ENCODE data around the gene SIN3A.

Gene SIN3A

DNA sequence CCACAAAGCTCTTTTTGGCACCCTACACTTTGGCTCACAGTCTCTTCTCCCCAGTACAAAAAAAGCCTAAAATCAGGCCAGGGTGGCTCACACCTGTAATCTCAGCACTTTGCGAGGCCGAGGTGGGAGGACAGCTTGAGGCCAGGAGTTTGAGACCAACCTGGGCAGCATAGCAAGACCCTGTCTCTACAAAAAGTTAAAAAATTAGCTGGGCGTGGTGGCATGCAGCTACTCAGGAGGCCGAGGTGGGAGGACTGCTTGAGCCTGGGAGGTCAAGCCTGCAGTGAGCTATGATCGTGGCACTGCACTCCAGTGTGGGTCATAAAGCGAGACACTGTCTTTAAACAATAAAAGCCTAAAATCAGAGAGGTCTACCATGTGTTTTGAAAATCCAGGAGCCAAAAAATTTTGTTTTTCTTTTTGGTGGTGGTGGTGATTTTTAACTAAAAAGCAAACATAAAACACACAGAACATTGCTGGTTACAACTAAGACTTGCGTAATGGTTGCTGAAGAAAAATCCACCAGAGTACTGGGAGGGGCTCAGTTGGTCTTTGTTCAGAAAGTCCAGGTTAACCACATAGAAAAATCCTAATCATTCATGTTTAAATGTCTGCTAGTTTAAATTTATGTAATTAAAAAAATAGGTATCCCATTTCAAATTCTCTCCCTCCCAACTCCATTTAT is 81.5 kb downstream of the SIN3A start:
- no peak for DNase-seq

DNA sequence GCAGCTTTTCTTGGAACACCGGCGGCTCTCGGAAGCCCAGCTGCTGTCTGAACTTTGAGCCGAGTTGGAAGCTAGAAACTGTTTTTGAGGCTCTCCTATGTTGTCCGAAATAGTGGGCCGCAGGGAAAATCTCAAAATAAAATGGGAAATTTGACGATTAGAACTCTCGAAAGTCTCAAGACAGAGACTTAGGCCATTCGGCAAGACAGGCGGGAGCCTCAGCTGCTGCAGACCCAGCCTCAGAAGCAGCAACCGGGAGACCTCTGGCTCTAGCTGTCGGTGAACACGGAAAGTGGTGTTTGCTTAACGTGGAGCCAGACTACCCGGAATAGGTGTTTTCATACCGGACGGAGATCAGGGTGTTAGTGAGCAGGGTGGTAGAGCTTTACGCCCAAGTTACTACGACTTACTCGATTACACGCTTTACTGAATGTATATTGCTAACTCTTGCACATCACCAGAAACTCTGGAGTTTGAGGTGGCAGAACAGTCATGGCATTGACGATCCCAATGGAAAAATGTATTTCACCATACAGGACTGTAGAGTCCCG is 82.7 kb downstream of the SIN3A start:
- no peak for DNase-seq

GRCh38 chr15:75367913-75368688 is 83.4 kb downstream of the SIN3A start, which contains the start of gene MAN2C1:
MAN2C1 (minus strand) TSS chr15:75368607; CDS start chr15:75368583, 24 bp downstream.
- DNase-seq: peak; percentile 86

DNA sequence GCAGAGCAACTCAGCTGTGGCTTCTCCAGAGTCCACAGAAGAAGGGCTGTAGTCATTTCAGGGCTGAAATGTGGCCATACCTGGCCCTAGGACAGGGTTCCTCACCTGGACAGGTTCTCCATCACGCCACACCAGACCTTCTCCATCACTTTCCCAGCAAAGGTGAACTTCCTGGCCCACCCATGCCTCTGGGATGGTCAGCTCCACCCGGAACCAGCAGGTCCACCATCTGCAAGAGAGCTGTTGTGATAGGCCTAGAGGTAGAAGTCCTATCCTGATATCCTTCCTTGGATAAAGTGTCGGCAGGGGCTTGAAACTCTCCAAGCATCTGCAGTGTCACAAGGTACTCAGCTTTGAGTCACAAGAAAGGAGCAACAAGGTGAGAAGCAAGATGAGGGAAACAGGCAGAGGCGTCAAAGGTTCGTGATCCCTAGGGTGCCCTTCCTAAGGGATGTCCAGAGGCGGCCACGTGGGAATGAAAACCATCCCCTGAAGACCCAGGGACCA is 84.0 kb downstream of the SIN3A start:
- DNase-seq: no peak

DNA sequence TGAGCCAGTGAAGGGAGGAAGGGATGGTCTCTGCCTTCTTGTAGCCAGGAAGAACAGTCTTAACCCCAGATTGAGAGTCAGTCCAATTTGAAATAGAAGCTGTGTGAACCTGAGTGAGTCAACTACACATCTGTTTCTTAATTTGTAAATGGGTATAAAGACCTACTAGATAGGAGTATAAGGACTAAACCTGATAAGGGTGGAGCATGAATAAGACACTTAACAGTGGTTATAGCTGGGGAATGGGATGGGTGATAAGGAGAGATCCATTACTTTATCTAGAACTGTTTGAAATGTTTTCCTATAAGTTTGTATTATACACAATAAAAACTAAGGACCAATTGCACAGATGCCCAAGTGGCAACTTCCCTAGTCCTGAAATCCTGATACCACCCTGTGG is 84.5 kb downstream of the SIN3A start:
- no peak for DNase-seq

- DNase-seq: no peak
Observed at GRCh38 chr15:75366163-75366562, 85.3 kb downstream of the SIN3A start.

- DNase-seq: no peak
Observed at GRCh38 chr15:75364881-75365280, 86.6 kb downstream of the SIN3A start.

DNA sequence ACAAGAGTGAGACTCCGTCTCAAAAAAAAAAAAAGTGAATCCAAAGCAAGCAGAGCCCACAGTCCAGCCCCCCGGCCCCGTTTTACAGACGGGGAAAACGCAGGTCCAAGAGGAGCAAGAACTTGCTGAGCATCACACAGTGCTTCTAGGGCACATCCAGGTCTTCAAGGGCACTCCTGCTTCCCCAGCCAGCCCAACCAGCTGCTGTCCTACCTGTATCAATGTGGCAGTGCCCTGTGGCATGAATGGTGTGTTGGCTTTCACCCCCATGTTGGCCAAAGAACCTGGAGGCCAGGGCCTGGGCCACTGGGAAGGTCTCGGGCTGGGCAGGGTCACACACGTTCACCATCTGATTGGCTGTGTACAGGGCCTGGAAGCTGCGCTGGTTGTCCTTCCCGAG is 87.7 kb downstream of the SIN3A start:
- DNase-seq: no peak

GRCh38 chr15:75362642-75363249 is 88.7 kb downstream of the SIN3A start:
- DNase-seq: no peak

- DNase-seq: no peak
Observed at GRCh38 chr15:75361989-75362641, 89.4 kb downstream of the SIN3A start.

- DNase-seq: no peak
Observed at GRCh38 chr15:75361361-75361988, 90.0 kb downstream of the SIN3A start.

- no peak for DNase-seq
Observed at GRCh38 chr15:75360856-75361255, 90.6 kb downstream of the SIN3A start.

DNA sequence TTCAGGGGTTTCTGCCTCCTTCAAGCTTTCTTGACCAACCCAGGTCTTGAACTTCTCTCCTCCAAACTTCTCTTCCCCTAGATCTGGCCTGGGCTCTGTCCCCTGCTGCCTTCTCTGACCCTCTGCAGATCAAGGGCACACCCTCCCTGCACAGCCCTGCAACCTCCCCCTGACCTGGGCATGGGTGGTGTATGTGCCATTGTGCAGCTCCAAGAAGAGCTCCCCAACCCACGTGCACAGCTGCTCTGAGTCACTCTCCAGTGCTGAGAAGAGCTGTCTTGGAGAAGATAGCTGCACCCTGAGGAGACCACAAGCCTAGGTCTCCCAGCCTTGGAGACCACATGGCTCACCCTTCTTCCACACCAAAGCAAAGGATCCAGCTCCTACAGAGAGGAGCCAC is 91.1 kb downstream of the SIN3A start:
- no peak for DNase-seq

DNA sequence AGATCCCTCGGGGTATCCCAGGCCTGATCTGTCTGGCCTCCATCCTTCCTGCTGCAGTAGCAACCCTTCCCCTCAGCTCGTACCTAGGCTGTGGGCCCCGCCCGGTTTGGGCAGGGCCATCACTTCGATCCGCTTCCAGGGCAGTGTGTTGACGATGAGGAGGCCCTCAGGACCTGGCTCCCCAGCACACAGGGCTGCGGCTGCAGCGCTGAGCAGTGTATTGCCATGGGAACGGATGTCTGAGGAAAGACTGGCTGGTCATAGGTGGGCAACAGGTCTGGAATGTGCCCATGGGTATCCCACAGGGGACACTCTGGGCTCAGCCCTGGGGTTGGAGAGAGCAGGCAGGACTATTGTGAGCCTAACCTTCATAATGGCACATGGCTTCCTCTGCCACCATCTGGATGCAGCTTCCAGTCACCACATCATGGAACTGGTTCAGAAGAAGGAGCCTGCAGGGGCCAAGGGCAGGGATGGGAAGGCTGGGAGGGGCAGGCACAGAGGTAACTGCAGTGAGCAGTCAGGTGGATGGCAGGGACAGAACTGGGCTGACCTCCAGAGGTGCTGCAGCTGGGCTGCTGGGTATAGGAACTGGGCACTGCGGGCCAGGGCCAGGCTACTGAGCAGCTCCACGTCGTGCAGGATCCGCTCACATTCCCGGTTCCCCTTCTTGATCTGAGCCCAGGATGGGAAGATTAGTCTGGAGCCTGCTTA is 91.8 kb downstream of the SIN3A start:
- DNase-seq: no peak

DNA sequence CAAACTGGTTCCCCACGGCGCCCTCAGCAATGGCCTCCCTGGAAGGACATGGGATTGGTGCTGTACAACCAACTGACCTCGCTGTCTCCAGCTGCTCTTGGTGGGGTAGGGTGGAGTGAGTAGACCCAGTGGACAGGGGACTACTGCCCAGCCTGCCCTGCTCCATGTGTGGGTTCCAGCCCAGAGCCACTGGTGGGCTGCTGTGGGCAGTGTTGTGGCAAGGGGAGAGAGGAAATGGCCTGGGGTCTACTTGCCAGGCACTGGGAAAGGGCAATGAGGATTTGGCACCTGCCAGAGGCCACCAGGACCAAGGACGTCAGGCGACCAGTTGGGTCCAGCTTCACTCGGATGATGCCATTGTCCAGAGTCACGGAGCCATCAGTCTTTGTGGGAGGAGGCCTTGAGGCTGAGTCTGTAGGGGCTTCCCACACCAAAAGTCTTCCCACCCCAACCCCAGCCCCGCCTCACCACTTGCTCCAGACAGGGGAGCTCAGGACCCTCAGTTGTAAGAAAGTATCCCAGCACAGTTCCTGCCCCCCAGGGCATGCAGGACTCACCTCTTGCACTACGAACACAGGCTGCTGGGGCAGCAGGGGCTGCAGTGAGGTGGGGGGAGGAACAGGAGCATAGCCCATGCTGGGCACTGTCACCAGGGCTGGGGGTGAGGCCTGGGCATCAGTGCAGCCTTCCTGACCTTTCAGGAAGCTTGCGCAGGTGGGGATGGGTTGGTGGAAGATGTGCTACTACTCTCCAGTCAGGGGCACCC is 92.5 kb downstream of the SIN3A start:
- DNase-seq: no peak

DNA sequence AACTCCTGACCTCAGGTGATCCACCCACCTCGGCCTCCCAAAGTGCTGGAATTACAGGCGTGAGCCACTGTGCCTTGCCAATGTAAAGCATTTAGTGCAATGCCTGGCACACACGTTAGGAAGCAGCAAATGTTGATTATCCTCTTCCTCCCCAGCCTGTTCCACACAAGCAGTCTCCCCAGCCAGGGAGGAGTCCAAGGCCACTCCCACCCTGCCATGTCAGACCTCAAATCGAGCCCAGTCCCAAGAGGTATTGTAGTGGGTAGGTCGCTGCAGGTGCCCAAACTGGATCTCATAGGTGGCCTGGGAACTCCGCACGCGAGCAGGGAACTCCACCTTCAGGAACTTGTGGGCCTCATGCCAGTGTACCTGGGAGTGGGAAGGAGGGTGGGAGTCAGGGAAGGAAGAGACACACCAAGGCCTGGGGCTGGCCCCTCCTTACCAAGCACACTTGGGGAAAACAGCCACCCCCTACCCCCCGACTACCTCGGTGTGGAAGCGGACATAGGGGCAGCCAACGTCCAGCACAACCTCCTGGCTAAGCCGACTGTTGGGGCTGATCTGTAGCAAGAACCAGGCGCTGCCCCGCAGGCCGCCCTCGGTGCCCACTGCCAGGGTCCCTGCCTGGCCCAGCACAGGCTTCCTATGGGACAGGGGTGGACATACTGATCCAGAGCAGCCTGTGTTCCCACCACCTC is 93.4 kb downstream of the SIN3A start:
- DNase-seq: no peak

DNA sequence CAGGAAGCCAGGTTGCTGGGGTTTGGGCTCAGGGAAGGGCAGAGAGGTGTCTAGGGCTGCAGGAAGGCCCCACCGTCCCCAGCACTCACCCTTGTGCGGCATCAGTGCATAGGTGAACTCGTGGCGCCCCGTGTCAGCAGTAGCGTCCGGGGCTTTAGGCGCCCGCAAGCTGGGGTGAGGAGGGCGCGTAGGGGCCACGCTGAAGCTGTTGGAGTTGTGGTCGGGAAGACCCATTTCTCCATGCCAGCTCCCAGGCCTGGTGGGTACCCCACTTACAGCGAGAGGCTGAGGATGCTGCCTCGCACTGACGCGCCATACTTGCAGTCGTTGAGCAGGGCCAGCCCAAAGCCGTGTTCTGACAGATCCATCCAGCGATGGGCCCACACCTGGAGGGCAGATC is 95.0 kb downstream of the SIN3A start:
- DNase-seq: no peak

DNA sequence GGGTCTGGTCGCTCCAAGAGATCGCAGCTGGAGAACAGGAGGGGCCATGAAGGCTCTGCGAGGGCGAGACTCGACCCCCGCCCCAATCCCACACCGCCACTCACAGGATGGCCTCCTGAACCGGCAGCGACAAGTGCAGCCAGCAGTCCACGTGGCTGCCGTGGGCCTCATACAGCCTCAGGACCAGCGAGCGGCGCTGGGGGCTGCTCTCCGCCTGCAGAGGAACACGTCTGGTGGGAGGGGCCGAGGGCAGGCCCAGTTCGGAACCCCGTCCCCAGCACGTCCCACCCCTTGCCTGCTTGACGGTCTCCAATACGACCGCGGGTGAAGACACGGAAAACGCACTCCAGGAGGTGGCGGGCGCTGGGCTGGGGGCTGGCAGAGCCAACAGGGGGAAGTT is 95.5 kb downstream of the SIN3A start:
- no peak for DNase-seq

- no peak for DNase-seq
Observed at GRCh38 chr15:75355369-75355768, 96.1 kb downstream of the SIN3A start.

DNA sequence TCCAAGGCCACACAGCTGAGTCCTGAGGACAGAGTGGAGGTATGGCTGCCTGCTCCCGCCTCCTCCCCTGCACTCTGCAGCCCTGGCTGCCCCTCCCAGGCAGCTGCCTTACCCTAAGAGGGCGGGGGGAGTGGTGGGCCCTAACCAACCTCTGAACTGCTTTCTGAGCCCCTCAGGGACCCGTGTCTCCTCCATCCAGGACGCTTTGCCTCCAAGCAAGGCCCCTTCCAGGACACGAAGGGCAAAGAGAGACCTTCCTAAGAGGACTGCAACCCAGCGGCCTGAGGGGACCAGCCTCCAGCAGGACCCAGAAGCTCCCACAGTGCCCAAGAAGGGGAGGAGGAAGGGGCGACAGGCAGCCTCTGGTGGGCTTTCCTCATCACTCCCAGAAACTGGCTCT is 97.0 kb downstream of the SIN3A start:
- DNase-seq: no peak

Data from NCI-H1092 (cell line).